Activated CD4-positive, alpha-beta T cell treated with anti-CD3 and anti-CD28 coated beads for 36 hours (primary cell): ENCODE results near the gene OR6X1. TPM values are rescaled to one million over a fixed set of nuclear protein-coding genes. Genes with fewer than 3 reads are reported as not detected.

Source experiments
- ATAC-seq: fragments of 200-7000 bp; cut with Tn5 transposase; one replicate; pipeline ENCODE4 v1.10.0; 2021; ENCODE audit warnings: mild to moderate bottlenecking, moderate library complexity
- CTCF ChIA-PET: fragments of 350-600 bp; sonication (Branson Sonifier 250); formaldehyde crosslinking; loops from one replicate; lab custom pipeline; 2021; ENCODE audit warnings: antibody characterized with exemption; lab: Charles Lee
- POLR2A ChIA-PET: fragments of 350-600 bp; sonication (Branson Sonifier 250); formaldehyde crosslinking; loops from one replicate; lab custom pipeline; 2021; ENCODE audit warnings: antibody characterized with exemption, inconsistent platforms; lab: Charles Lee
- DNase-seq: peaks from one replicate; pipeline ENCODE4 v3.0.0-alpha.2; 2020
- H3K27ac Mint-ChIP-seq: one replicate; pipeline ENCODE4 v1.8.0; 2021; ENCODE audit warnings: mixed read lengths
- H3K27me3 Mint-ChIP-seq: one replicate; pipeline ENCODE4 v1.8.0; 2021; ENCODE audit warnings: mixed read lengths
- H3K36me3 Mint-ChIP-seq: one replicate; pipeline ENCODE4 v1.8.0; 2021; ENCODE audit warnings: low read depth, mixed read lengths
- H3K4me1 Mint-ChIP-seq: one replicate; pipeline ENCODE4 v1.8.0; 2021; ENCODE audit warnings: mixed read lengths
- H3K4me3 Mint-ChIP-seq: one replicate; pipeline ENCODE4 v1.8.0; 2021; ENCODE audit warnings: mild to moderate bottlenecking, moderate library complexity, mixed read lengths
- H3K9me3 Mint-ChIP-seq: one replicate; pipeline ENCODE4 v1.8.0; 2021; ENCODE audit warnings: low read depth, mixed read lengths
- intact Hi-C, 2 experiments: fragments of 100-400 bp; cut with DNase I in 1 of 2; cut with micrococcal nuclease in 1 of 2; formaldehyde crosslinking; loops; one replicate each; pipeline versions ENCODE4 v1.14.2 to v1.15.1; 2022 to 2024; cut with DNase I, micrococcal nuclease
- total RNA-seq, 2 experiments: library from RNA; stranded (reverse); gene quantifications; one replicate each; pipeline ENCODE4 v1.2.3, GENCODE V29; 2021

OR6X1 gene, protein sequence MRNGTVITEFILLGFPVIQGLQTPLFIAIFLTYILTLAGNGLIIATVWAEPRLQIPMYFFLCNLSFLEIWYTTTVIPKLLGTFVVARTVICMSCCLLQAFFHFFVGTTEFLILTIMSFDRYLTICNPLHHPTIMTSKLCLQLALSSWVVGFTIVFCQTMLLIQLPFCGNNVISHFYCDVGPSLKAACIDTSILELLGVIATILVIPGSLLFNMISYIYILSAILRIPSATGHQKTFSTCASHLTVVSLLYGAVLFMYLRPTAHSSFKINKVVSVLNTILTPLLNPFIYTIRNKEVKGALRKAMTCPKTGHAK
- not detected for total RNA-seq

- ATAC-seq: no peak
- DNase-seq: no peak
- no peaks in the 10 kb centered on the region for H3K9me3 Mint-ChIP-seq
Measured at GRCh38 chr11:123754101-123754568, at the start of gene OR6X1. Gene OR6X1 (minus strand): TSS chr11:123754518. CDS start chr11:123754518, 0 bp downstream.

DNA sequence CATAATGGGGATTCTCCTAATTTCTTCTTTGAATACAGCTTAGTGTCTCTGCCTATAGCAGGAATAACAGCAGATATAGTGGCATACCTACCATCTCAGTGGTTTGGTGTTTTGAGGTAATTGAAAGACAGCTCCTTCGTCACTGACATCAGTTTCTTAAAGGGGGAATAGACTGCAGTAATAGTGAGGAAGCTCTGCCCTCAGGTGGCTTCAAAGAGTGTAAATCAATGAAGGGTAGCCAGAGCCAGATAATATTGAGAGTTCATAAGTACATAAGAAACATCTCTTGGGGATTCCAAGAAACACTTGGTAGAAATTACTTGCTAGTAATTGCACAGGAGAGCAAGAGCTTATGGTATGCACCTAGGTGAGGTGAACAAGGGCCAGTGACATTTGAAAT, 47.4 kb upstream of the OR6X1 start:
- ChIA-PET CTCF (interaction anchor here (0.9 kb wide), 1 partner anchor 221 kb away, joined by 3 read pairs; no protein-coding TSS in a partner anchor), POLR2A (no interaction called here)
- Mint-ChIP-seq H3K27me3 (no peaks in the 10 kb centered on the region), H3K4me3 (no peak overlapping the region), H3K4me1 (no peaks in the 10 kb centered on the region), H3K9me3 (no peaks in the 10 kb centered on the region), H3K27ac (no peak overlapping the region), H3K36me3 (no peaks in the 10 kb centered on the region)
- no peak for ATAC-seq
- DNase-seq: no peak
- intact Hi-C loops: no loop called here

More at GRCh38 chr11:123754101-123754568, at the start of gene OR6X1:
- no peak within 1 kb of the TSS for H3K4me3 Mint-ChIP-seq
- H3K27me3 Mint-ChIP-seq: peaks cover 36% of the 10 kb centered on the region
- CTCF ChIA-PET: no interaction called here
- no peak within 1 kb of the TSS for H3K27ac Mint-ChIP-seq
- POLR2A ChIA-PET: no interaction called here
- intact Hi-C loops: no loop called here
- H3K4me1 Mint-ChIP-seq: no peaks in the 10 kb centered on the region
- no peaks in the 10 kb centered on the region for H3K36me3 Mint-ChIP-seq

GRCh38 chr11:123800036-123800435, 45.7 kb upstream of the OR6X1 start:
- H3K27ac Mint-ChIP-seq: no peak overlapping the region
- H3K36me3 Mint-ChIP-seq: no peaks in the 10 kb centered on the region
- H3K27me3 Mint-ChIP-seq: no peaks in the 10 kb centered on the region
- no peaks in the 10 kb centered on the region for H3K4me1 Mint-ChIP-seq
- CTCF ChIA-PET: no interaction called here
- H3K4me3 Mint-ChIP-seq: no peak overlapping the region
- intact Hi-C loops: no loop called here
- ATAC-seq (no peak), DNase-seq (no peak)
- H3K9me3 Mint-ChIP-seq: no peaks in the 10 kb centered on the region
- POLR2A ChIA-PET: no interaction called here

DNA sequence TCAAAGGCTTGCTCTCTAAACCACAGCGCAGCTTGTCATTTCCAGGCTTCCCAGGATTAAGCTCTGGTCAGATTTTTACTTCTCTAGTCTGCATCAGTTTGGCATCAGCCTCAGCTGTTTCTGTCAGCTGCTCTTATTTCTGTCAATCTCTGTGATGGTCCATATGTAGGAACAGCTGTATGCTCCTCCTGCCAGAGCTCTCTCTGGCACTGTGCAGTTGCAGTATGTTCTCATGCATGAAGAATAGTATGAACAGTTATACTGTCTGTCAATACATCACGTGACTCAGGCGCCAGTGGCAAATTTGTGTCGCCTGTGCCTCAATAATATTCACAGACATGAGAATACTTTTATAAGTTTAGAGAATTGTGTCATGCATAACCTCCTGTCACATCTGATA, 45.1 kb upstream of the OR6X1 start:
- Mint-ChIP-seq H3K27me3 (peaks cover 3% of the 10 kb centered on the region), H3K4me3 (no peak overlapping the region), H3K36me3 (no peaks in the 10 kb centered on the region), H3K4me1 (no peaks in the 10 kb centered on the region), H3K27ac (no peak overlapping the region), H3K9me3 (no peaks in the 10 kb centered on the region)
- intact Hi-C loops: no loop called here
- CTCF ChIA-PET: no interaction called here
- DNase-seq: no peak
- no peak for ATAC-seq
- POLR2A ChIA-PET: no interaction called here

GRCh38 chr11:123798513-123799252, 44.4 kb upstream of the OR6X1 start:
- POLR2A ChIA-PET: no interaction called here
- CTCF ChIA-PET: no interaction called here
- Mint-ChIP-seq H3K36me3 (no peaks in the 10 kb centered on the region), H3K9me3 (no peaks in the 10 kb centered on the region), H3K4me3 (no peak overlapping the region), H3K27ac (no peak overlapping the region), H3K4me1 (no peaks in the 10 kb centered on the region), H3K27me3 (peaks cover 6% of the 10 kb centered on the region)
- intact Hi-C loops: no loop called here
- ATAC-seq (no peak), DNase-seq (no peak)

DNA sequence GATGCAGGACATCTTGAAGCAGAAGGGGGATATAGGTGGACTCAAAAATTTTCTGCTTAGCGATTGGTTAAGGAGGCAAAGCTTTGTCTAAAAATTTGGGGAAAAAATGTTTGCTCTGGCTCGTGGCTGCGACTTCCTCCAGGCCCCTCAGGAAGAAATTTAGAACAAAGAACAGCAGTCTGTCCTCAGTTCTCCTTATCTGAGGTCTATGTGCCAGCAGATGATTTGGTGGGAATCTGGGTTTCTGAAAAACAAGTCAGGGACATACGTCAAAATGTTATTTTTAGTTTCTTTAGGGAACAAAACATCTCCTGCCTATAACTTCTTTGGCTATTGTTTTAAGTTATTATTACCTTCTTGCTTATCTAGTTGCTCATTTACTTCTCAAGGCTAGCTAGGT, 43.8 kb upstream of the OR6X1 start:
- peaks cover 8% of the 10 kb centered on the region for H3K27me3 Mint-ChIP-seq
- POLR2A ChIA-PET: no interaction called here
- no peaks in the 10 kb centered on the region for H3K4me1 Mint-ChIP-seq
- no peaks in the 10 kb centered on the region for H3K36me3 Mint-ChIP-seq
- no peaks in the 10 kb centered on the region for H3K9me3 Mint-ChIP-seq
- H3K27ac Mint-ChIP-seq: no peak overlapping the region
- DNase-seq: no peak
- CTCF ChIA-PET: no interaction called here
- intact Hi-C loops: no loop called here
- no peak overlapping the region for H3K4me3 Mint-ChIP-seq
- no peak for ATAC-seq

DNA sequence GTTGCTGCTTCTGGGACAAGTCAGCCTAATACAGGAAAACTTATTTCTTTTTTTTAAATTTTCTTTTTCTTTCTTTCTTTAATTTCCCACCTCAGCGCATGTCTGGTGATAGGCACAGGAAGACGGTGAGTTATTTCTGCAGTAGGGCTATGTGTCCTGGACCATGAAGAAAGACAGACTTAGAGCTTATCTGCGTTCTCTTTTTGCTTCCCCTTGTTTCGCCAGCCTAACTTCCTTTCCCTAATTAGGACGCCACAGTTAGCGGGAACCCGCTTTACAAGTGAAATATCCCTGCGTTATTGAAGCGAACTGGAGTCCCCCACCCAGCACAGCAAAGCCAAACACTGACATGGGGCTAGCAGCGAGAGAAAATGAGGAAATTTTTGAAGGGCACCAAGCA, 43.2 kb upstream of the OR6X1 start:
- H3K9me3 Mint-ChIP-seq: no peaks in the 10 kb centered on the region
- no peak overlapping the region for H3K4me3 Mint-ChIP-seq
- ATAC-seq (no peak), DNase-seq (no peak)
- H3K27ac Mint-ChIP-seq: no peak overlapping the region
- H3K36me3 Mint-ChIP-seq: no peaks in the 10 kb centered on the region
- ChIA-PET CTCF (no interaction called here), POLR2A (no interaction called here)
- peaks cover 8% of the 10 kb centered on the region for H3K27me3 Mint-ChIP-seq
- intact Hi-C loops: no loop called here
- no peaks in the 10 kb centered on the region for H3K4me1 Mint-ChIP-seq

GRCh38 chr11:123797114-123797513, 42.8 kb upstream of the OR6X1 start:
- H3K9me3 Mint-ChIP-seq: no peaks in the 10 kb centered on the region
- POLR2A ChIA-PET: no interaction called here
- H3K27me3 Mint-ChIP-seq: peaks cover 8% of the 10 kb centered on the region
- no peaks in the 10 kb centered on the region for H3K36me3 Mint-ChIP-seq
- intact Hi-C loops: no loop called here
- ATAC-seq: no peak
- H3K4me1 Mint-ChIP-seq: no peaks in the 10 kb centered on the region
- H3K4me3 Mint-ChIP-seq: no peak overlapping the region
- no peak for DNase-seq
- CTCF ChIA-PET: no interaction called here
- no peak overlapping the region for H3K27ac Mint-ChIP-seq

DNA sequence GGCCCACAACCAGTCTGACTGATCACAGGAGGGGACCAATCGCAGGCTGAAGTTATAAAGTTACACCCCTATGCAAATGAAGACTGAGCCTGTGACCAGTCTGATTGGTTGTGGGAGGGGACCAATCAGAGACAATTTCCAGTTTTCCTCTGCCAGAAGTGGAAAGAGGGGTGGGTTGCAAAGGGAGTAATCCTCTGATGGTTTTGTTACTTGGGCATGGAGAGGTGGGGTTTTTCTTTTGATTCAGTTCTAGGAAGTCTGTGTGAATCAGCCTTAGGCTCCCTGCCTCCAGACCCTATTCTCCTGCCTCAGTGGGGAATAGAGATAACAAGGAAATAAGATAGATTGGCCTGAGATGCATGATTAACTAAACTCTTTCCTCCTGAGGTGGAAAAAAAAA, 41.9 kb upstream of the OR6X1 start:
- H3K9me3 Mint-ChIP-seq: no peaks in the 10 kb centered on the region
- no peak overlapping the region for H3K27ac Mint-ChIP-seq
- no peaks in the 10 kb centered on the region for H3K4me1 Mint-ChIP-seq
- ATAC-seq (no peak), DNase-seq (no peak)
- H3K36me3 Mint-ChIP-seq: no peaks in the 10 kb centered on the region
- ChIA-PET POLR2A (no interaction called here), CTCF (interaction anchor here (0.9 kb wide), 1 partner anchor 8 kb away, joined by 3 read pairs; no protein-coding TSS in a partner anchor)
- intact Hi-C loops: no loop called here
- no peak overlapping the region for H3K4me3 Mint-ChIP-seq
- H3K27me3 Mint-ChIP-seq: peaks cover 8% of the 10 kb centered on the region

- ChIA-PET POLR2A (no interaction called here), CTCF (no interaction called here)
- no peaks in the 10 kb centered on the region for H3K36me3 Mint-ChIP-seq
- peaks cover 14% of the 10 kb centered on the region for H3K27me3 Mint-ChIP-seq
- no peak for ATAC-seq
- intact Hi-C loops: no loop called here
- no peaks in the 10 kb centered on the region for H3K9me3 Mint-ChIP-seq
- no peak for DNase-seq
- no peak overlapping the region for H3K4me3 Mint-ChIP-seq
- no peaks in the 10 kb centered on the region for H3K4me1 Mint-ChIP-seq
- H3K27ac Mint-ChIP-seq: no peak overlapping the region
Measured at GRCh38 chr11:123783536-123783935, 29.2 kb upstream of the OR6X1 start.

DNA sequence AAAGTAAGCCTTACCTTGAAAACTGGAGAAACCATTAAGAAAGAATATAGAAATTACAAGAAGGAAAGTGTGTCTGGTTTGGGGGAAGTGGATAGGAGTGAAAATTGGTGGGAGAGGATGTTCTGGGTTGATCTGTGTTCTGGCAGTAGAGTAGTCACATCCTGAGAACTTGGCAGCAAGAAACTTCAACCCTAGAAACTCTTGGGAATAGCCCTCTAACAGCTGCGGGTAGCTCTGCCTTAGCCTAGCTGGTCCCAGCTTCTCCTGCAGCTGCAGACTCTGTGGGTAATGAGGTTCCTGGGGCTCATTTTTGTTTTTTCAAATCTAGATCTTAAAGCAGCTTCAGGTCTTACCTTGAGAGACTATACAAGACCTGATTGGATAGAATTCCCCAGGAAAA, 24.2 kb upstream of the OR6X1 start:
- no peak for ATAC-seq
- ChIA-PET CTCF (no interaction called here), POLR2A (no interaction called here)
- Mint-ChIP-seq H3K9me3 (no peaks in the 10 kb centered on the region), H3K36me3 (no peaks in the 10 kb centered on the region), H3K4me3 (no peak overlapping the region), H3K27me3 (peaks cover 17% of the 10 kb centered on the region), H3K4me1 (no peaks in the 10 kb centered on the region), H3K27ac (no peak overlapping the region)
- intact Hi-C loops: no loop called here
- DNase-seq: no peak
